ENCODE data around the gene VAPA.

VAPA gene

GRCh38 chr18:9925795-9926194 is 12.0 kb downstream of the VAPA start:
- no peaks in the 10 kb centered on the region for H3F3A ChIP-seq (ENCODE audit: insufficient read depth, low read length)
- no peak overlapping the region for H2AFZ ChIP-seq (ENCODE audit: low read length)
- no peak overlapping the region for H3K4me3 ChIP-seq (ENCODE audit: low read depth, low read length, poor library complexity, severe bottlenecking)
- peaks cover 71% of the 10 kb centered on the region for H3K4me1 ChIP-seq (ENCODE audit: insufficient read depth, low read length, severe bottlenecking)
- H4K20me1 ChIP-seq (ENCODE audit: insufficient read depth, low read length) = peaks cover 35% of the 10 kb centered on the region
- H3K27me3 ChIP-seq (ENCODE audit: insufficient read depth, low read length) = no peaks in the 10 kb centered on the region
- H3K79me2 ChIP-seq (ENCODE audit: insufficient read depth, low read length) = peaks cover 100% of the 10 kb centered on the region
- no peak overlapping the region for H3K9ac ChIP-seq (ENCODE audit: low read length)
- TF ChIP-seq CTCF (IDR thresholded peaks at IDR 0.05; ENCODE audit: low read length) (no peak), EZH2 (IDR thresholded peaks at IDR 0.05; ENCODE audit: borderline replicate concordance, low read length) (no peak)
- peaks cover 14% of the 10 kb centered on the region; the same call in 1 of the 2 replicates for H3K36me3 ChIP-seq (ENCODE audit: insufficient read depth, low read length)
- no peak overlapping the region for H3K27ac ChIP-seq (ENCODE audit: low read depth, low read length, poor library complexity, severe bottlenecking)
- H3K9me2 ChIP-seq (ENCODE audit: low read depth, low read length) = no peaks in the 10 kb centered on the region
- H3K4me2 ChIP-seq (ENCODE audit: low read length) = no peak overlapping the region
- H3K9me3 ChIP-seq (ENCODE audit: low read length) = no peaks in the 10 kb centered on the region

- no peaks in the 10 kb centered on the region for H3K9me2 ChIP-seq (ENCODE audit: low read depth, low read length)
- no peak overlapping the region for H3K9ac ChIP-seq (ENCODE audit: low read length)
- H3K27me3 ChIP-seq (ENCODE audit: insufficient read depth, low read length) = no peaks in the 10 kb centered on the region
- H3K36me3 ChIP-seq (ENCODE audit: insufficient read depth, low read length) = peaks cover 19% of the 10 kb centered on the region; the same call in 1 of the 2 replicates
- H3F3A ChIP-seq (ENCODE audit: insufficient read depth, low read length) = no peaks in the 10 kb centered on the region
- H4K20me1 ChIP-seq (ENCODE audit: insufficient read depth, low read length) = peaks cover 36% of the 10 kb centered on the region
- no peak overlapping the region for H3K27ac ChIP-seq (ENCODE audit: low read depth, low read length, poor library complexity, severe bottlenecking)
- H2AFZ ChIP-seq (ENCODE audit: low read length) = no peak overlapping the region
- H3K4me2 ChIP-seq (ENCODE audit: low read length) = peak overlapping the region; percentile 17; the same call in 1 of the 2 replicates
- H3K9me3 ChIP-seq (ENCODE audit: low read length) = no peaks in the 10 kb centered on the region
- H3K4me1 ChIP-seq (ENCODE audit: insufficient read depth, low read length, severe bottlenecking) = peaks cover 66% of the 10 kb centered on the region
- no peak overlapping the region for H3K4me3 ChIP-seq (ENCODE audit: low read depth, low read length, poor library complexity, severe bottlenecking)
- peaks cover 100% of the 10 kb centered on the region for H3K79me2 ChIP-seq (ENCODE audit: insufficient read depth, low read length)
- TF ChIP-seq EZH2 (IDR thresholded peaks at IDR 0.05; ENCODE audit: borderline replicate concordance, low read length) = no peak
These were observed 12.5 kb downstream of the VAPA start for GRCh38 chr18:9926223-9926894.

GRCh38 chr18:9926977-9927376 is 13.2 kb downstream of the VAPA start:
- H4K20me1 ChIP-seq (ENCODE audit: insufficient read depth, low read length) = peaks cover 36% of the 10 kb centered on the region
- H3K4me1 ChIP-seq (ENCODE audit: insufficient read depth, low read length, severe bottlenecking) = peaks cover 62% of the 10 kb centered on the region
- H3K9me3 ChIP-seq (ENCODE audit: low read length) = no peaks in the 10 kb centered on the region
- no peak overlapping the region for H2AFZ ChIP-seq (ENCODE audit: low read length)
- H3K9ac ChIP-seq (ENCODE audit: low read length) = no peak overlapping the region
- H3K27ac ChIP-seq (ENCODE audit: low read depth, low read length, poor library complexity, severe bottlenecking) = no peak overlapping the region
- peaks cover 25% of the 10 kb centered on the region; the same call in 1 of the 2 replicates for H3K36me3 ChIP-seq (ENCODE audit: insufficient read depth, low read length)
- H3F3A ChIP-seq (ENCODE audit: insufficient read depth, low read length) = no peaks in the 10 kb centered on the region
- no peak overlapping the region for H3K4me3 ChIP-seq (ENCODE audit: low read depth, low read length, poor library complexity, severe bottlenecking)
- no peaks in the 10 kb centered on the region for H3K9me2 ChIP-seq (ENCODE audit: low read depth, low read length)
- H3K4me2 ChIP-seq (ENCODE audit: low read length) = 0 out of 2 replicates have a peak overlapping the region, but pooled peaks have one; percentile 17
- TF ChIP-seq CTCF (IDR thresholded peaks at IDR 0.05; ENCODE audit: low read length) (no peak), EZH2 (IDR thresholded peaks at IDR 0.05; ENCODE audit: borderline replicate concordance, low read length) (no peak)
- no peaks in the 10 kb centered on the region for H3K27me3 ChIP-seq (ENCODE audit: insufficient read depth, low read length)
- peaks cover 100% of the 10 kb centered on the region for H3K79me2 ChIP-seq (ENCODE audit: insufficient read depth, low read length)

Measured in OCI-LY1 (cell line).